DOHH2 (cell line): ENCODE results near the gene ITGB5.

Experiments used
- H3F3A ChIP-seq: fragments of 200-600 bp; sonication (generic), shearing (Covaris generic); 2 replicates; pipeline ENCODE4 v1.6.0; 2016; ENCODE audit warnings: antibody characterized with exemption, mild to moderate bottlenecking; ENCODE audit not compliant: control insufficient read depth, insufficient read depth
- H3K27ac ChIP-seq: fragments of 200-600 bp; sonication (generic); 2 replicates; pipeline ENCODE4 v1.5.1; 2014; ENCODE audit warnings: low read depth, mild to moderate bottlenecking, low read length, moderate library complexity
- H3K27me3 ChIP-seq: fragments of 200-600 bp; sonication (generic); 2 replicates; pipeline ENCODE4 v1.6.1; 2014; ENCODE audit warnings: mild to moderate bottlenecking, low read length, mixed read lengths; ENCODE audit not compliant: control insufficient read depth
- H3K36me3 ChIP-seq: fragments of 200-600 bp; sonication (generic); 2 replicates; pipeline ENCODE4 v1.6.1; 2014; ENCODE audit warnings: mild to moderate bottlenecking, low read length, moderate library complexity, mixed read lengths; ENCODE audit not compliant: control insufficient read depth
- H3K4me1 ChIP-seq: fragments of 200-600 bp; sonication (generic); 2 replicates; pipeline ENCODE4 v1.6.1; 2014; ENCODE audit warnings: mild to moderate bottlenecking, low read length, mixed read lengths; ENCODE audit not compliant: control insufficient read depth
- H3K4me2 ChIP-seq: fragments of 200-600 bp; sonication (generic); 2 replicates; pipeline ENCODE4 v1.6.0; 2014; ENCODE audit warnings: mild to moderate bottlenecking, low read length, moderate library complexity
- H3K4me3 ChIP-seq: fragments of 200-600 bp; sonication (generic); 2 replicates; pipeline ENCODE4 v1.5.1; 2014; ENCODE audit warnings: mild to moderate bottlenecking, low read length, mixed read lengths
- H3K79me2 ChIP-seq: fragments of 200-600 bp; sonication (generic); 2 replicates; pipeline ENCODE4 v1.6.1; 2014; ENCODE audit warnings: mild to moderate bottlenecking, low read length, mixed read lengths; ENCODE audit not compliant: control insufficient read depth
- H3K9me2 ChIP-seq: fragments of 200-600 bp; sonication (generic); replicated peaks from 2 replicates; pipeline ENCODE4 v1.6.1; 2014; ENCODE audit warnings: mild to moderate bottlenecking, low read length, mixed read lengths; ENCODE audit not compliant: control insufficient read depth
- H3K9me3 ChIP-seq: fragments of 200-600 bp; sonication (generic); 2 replicates; pipeline ENCODE4 v1.6.1; 2014; ENCODE audit warnings: antibody characterized with exemption, low read length, mixed read lengths; ENCODE audit not compliant: control insufficient read depth, insufficient read depth
- H4K20me1 ChIP-seq: fragments of 200-600 bp; sonication (generic); 2 replicates; pipeline ENCODE4 v1.6.0; 2014; ENCODE audit warnings: low read depth, mild to moderate bottlenecking, antibody characterized with exemption, low read length, moderate library complexity; ENCODE audit not compliant: control insufficient read depth, insufficient read depth
- EZH2phosphoT487 ChIP-seq: fragments of 200-600 bp; sonication (generic); IDR thresholded peaks from 2 replicates; pipeline ENCODE4 v1.6.1; 2017; ENCODE audit warnings: borderline replicate concordance, mild to moderate bottlenecking, antibody characterized with exemption, low read length, moderate library complexity, mixed read lengths
- TF ChIP-seq, protein P1 (sequence below): fragments of 200-600 bp; sonication (generic); IDR thresholded peaks from one replicate; pipeline ENCODE4 v1.5.1; 2014; ENCODE audit warnings: antibody characterized with exemption, mild to moderate bottlenecking, low read depth, low read length; ENCODE audit not compliant: poor library complexity, severe bottlenecking

Gene ITGB5

GRCh38 chr3:124802061-124802698 lies 85.0 kb downstream of the ITGB5 start:
- no peak overlapping the region for H3K27ac ChIP-seq
- no peaks in the 10 kb centered on the region for H3K79me2 ChIP-seq
- H3K4me1 ChIP-seq = no peaks in the 10 kb centered on the region
- TF ChIP-seq, protein P1, sequence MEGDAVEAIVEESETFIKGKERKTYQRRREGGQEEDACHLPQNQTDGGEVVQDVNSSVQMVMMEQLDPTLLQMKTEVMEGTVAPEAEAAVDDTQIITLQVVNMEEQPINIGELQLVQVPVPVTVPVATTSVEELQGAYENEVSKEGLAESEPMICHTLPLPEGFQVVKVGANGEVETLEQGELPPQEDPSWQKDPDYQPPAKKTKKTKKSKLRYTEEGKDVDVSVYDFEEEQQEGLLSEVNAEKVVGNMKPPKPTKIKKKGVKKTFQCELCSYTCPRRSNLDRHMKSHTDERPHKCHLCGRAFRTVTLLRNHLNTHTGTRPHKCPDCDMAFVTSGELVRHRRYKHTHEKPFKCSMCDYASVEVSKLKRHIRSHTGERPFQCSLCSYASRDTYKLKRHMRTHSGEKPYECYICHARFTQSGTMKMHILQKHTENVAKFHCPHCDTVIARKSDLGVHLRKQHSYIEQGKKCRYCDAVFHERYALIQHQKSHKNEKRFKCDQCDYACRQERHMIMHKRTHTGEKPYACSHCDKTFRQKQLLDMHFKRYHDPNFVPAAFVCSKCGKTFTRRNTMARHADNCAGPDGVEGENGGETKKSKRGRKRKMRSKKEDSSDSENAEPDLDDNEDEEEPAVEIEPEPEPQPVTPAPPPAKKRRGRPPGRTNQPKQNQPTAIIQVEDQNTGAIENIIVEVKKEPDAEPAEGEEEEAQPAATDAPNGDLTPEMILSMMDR = no peak
- TF ChIP-seq EZH2phosphoT487 = no peak
- no peak overlapping the region for H3K4me3 ChIP-seq
- H4K20me1 ChIP-seq = no peaks in the 10 kb centered on the region
- no peaks in the 10 kb centered on the region for H3F3A ChIP-seq
- no peaks in the 10 kb centered on the region for H3K27me3 ChIP-seq
- no peaks in the 10 kb centered on the region for H3K36me3 ChIP-seq
- no peaks in the 10 kb centered on the region for H3K9me2 ChIP-seq
- no peaks in the 10 kb centered on the region for H3K9me3 ChIP-seq
- H3K4me2 ChIP-seq = no peak overlapping the region

DNA sequence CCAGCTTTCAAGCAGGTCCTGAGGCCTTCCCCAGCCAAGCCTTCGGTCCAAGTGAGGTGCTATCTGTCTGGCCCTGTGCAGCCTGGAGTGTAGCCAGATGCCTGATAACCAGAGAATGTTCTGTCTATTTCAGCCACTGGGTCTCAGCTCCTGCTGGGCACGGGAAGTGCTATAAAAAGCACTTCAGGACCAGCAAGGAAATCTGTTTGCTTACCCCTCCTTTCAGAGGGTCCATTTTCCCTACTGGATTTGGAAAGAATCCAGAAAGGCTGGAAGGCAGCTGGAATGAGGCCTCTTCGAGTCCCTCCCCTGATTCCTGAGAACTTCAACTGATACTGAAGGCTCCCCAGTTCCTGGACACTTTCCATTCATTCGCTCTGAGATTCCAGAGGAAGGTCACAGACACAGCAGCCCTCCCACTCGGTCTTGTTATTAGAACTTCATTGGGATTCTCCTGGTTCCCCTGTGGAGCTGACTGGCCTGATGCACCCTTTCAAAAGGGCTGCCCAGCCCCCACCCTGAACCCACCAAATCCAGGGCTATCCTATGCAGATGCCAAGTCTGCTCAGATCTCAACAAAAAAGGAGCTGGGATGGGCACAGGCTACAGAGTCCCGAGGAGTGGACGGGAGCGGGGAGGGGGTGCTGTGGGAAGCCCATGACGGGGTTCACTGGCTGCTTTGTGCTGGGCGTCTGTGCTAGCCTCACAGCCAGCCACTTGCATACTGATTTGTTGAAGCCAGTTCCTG lies 86.5 kb downstream of the ITGB5 start:
- no peak overlapping the region for H3K4me3 ChIP-seq
- H3K9me2 ChIP-seq = no peaks in the 10 kb centered on the region
- no peak overlapping the region for H3K27ac ChIP-seq
- no peaks in the 10 kb centered on the region for H3F3A ChIP-seq
- H3K27me3 ChIP-seq = no peaks in the 10 kb centered on the region
- no peaks in the 10 kb centered on the region for H3K36me3 ChIP-seq
- H3K4me1 ChIP-seq = no peaks in the 10 kb centered on the region
- no peaks in the 10 kb centered on the region for H3K79me2 ChIP-seq
- H3K4me2 ChIP-seq = no peak overlapping the region
- no peak for TF ChIP-seq EZH2phosphoT487
- TF ChIP-seq, protein P1 = no peak
- H4K20me1 ChIP-seq = no peaks in the 10 kb centered on the region
- H3K9me3 ChIP-seq = no peaks in the 10 kb centered on the region

DNA sequence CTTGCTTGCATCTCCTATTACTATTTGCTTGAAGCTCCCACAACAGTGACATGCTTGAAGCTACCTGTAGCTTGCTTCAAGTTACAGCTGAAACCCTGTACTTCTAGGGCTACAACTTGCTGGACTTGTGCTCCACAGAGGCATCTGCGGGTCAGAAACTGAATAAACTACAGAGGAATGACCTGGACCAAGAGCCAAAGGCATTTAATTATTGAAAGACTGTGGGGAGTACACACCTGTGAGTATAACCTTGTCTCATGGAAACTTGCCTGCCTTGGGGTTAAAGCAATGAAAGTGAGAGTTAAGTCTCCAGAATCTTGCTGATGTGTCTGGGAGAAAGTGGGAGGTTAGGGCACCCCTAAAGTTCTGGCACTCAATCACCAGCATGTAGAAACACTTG lies 87.1 kb downstream of the ITGB5 start:
- no peaks in the 10 kb centered on the region for H3K9me2 ChIP-seq
- no peaks in the 10 kb centered on the region for H3F3A ChIP-seq
- H3K27ac ChIP-seq = no peak overlapping the region
- H3K4me3 ChIP-seq = no peak overlapping the region
- TF ChIP-seq EZH2phosphoT487 = no peak
- TF ChIP-seq, protein P1 = no peak
- H3K4me2 ChIP-seq = no peak overlapping the region
- no peaks in the 10 kb centered on the region for H3K79me2 ChIP-seq
- H3K27me3 ChIP-seq = no peaks in the 10 kb centered on the region
- H3K36me3 ChIP-seq = no peaks in the 10 kb centered on the region
- H4K20me1 ChIP-seq = no peaks in the 10 kb centered on the region
- no peaks in the 10 kb centered on the region for H3K4me1 ChIP-seq
- H3K9me3 ChIP-seq = no peaks in the 10 kb centered on the region
